HG03460 (cell line): ENCODE data around the gene FZR1.
A peak's percentile ranks its signal among the peaks of the same experiment; 100 is the strongest.
"Not testable (repeated sequence)": the region's sequence is repeated elsewhere in the genome, so short reads cannot be mapped to it uniquely, and the experiment has no call there.

Experiments
- ATAC-seq: cut with Tn5 transposase; IDR thresholded peaks from one replicate; pipeline ENCODE4 v1.9.1; 2021; ENCODE audit not compliant: unreplicated experiment

FZR1 gene

GRCh38 chr19:3544058-3544376 is 37.9 kb downstream of the FZR1 start:
- ATAC-seq = no peak

DNA sequence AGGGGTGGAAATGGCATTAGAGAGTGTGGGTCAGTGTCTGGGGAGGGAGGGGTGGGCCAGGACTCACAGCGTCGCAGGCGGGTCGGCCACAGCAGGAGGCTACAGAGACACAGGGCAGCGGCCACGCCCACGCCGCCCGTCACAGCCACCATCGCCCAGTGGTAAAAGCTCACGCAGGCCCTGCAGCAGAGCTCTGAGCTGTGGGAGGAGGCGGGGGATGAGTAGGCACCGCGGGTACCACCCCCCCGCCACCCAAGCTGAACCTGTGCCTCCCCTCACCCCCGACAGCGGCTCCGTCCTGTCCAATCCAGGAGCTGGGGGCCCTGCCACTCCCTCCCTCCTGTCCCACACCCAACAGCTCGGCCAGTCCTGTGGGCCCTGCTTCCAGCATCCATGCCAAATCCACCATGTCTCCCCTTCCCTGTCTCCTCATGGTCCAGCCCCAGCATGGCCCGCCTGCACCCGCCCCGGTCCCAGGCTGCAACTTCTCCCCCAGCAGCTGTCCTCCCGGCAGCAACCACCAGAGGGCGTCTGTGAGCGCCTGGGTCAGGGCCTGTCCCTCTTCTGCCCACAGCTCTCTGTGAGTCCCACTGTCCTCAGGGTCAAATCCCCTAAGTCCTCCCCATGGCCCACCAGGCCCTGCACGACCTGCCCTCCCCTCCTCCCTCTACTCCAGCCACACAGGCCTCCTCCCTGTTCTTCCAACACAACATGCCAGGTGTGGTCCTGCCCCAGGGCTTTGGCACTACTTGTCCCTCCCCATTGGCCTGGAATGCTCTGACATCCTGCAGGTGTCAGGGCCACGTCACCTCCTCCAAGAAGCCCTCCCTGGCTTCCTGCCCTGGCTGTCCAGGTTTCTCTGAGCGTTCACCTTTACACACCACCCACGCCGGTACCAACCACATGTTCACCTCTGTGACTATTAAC is 38.9 kb downstream of the FZR1 start:
- ATAC-seq = no peak

DNA sequence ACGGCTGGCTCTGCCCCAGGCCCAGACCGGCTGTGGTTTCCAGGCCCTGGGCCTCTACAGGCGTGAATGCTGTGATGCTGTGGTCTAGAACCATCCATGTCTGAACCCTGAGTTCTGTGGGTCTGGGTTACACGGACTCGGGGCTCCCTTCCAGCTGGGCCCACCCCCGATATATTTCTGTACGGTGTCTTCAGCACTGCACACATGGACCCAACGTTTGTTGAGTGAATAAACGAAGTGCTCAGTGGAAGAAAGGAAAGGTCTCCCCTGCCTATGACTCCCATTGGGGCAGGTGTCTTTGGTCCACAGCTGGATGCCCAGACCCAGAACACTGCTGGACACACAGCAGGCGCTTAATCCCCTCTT is 39.5 kb downstream of the FZR1 start:
- no peak for ATAC-seq

- ATAC-seq = no peak
Measured at GRCh38 chr19:3546119-3546518, 40.0 kb downstream of the FZR1 start.

GRCh38 chr19:3547301-3547731 is 41.2 kb downstream of the FZR1 start:
- no peak for ATAC-seq

DNA sequence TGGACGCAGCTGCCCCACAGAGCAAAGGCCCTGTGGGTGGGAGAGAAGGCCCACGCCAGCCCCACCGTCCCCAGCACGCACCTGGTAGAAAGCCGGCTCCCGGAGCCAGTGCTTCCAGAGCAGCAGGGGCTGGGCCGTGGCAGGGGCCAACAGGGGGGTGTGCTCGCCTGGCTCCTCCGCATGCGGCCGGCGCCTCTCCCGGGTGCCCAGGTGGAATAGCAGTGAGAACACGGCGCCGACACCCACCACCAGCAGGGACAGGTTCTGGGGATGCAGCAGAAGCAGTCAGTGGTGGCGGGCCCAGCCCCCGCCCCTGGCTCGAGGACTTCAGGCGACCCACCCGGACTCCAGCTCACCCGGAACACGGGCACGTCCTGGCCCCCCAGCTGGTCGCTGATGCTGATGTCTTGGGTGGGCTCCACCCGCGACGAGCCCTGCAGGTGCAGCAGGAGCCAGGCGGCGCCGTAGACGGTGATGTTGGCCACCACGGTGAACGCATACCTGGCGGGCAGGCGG is 41.7 kb downstream of the FZR1 start:
- ATAC-seq = no peak

DNA sequence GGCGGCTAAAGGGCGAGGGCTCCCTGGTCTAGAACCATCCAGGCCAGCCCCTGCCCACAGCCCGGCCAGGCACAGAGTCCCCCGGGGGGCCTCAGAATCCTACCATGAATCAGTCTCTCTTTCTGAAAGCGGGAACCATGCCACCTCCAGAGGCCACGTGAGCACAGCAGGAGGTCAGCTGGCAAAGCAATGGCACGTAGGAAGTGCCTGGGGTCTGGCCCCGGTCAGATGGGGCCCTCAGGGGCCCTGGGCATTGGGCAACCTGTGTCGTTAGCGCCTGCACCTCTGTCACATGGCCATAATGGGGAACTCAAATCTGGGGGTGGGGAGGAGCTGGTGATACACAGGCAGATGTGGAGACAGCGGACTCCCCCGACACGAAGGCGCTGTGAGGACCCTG is 42.5 kb downstream of the FZR1 start:
- no peak for ATAC-seq

DNA sequence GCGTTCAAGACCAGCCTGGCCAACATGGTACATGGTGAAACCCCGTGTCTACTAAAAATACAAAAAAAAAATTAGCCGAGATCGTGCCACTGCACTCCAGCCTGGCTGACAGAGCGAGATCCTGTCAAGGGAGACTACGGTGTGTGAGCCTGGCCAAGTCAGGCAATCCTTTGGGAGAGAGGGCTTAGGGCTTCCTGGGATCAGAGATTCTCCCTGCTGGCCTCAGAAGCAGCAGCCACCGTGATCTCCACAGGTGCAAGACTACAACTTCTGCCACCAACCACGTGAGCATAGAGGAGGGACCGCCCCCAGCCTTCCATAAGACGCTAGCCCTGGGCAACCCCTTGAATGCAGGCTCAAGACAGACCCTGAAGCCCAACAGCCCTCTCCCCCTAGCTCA is 43.7 kb downstream of the FZR1 start:
- no peak for ATAC-seq

DNA sequence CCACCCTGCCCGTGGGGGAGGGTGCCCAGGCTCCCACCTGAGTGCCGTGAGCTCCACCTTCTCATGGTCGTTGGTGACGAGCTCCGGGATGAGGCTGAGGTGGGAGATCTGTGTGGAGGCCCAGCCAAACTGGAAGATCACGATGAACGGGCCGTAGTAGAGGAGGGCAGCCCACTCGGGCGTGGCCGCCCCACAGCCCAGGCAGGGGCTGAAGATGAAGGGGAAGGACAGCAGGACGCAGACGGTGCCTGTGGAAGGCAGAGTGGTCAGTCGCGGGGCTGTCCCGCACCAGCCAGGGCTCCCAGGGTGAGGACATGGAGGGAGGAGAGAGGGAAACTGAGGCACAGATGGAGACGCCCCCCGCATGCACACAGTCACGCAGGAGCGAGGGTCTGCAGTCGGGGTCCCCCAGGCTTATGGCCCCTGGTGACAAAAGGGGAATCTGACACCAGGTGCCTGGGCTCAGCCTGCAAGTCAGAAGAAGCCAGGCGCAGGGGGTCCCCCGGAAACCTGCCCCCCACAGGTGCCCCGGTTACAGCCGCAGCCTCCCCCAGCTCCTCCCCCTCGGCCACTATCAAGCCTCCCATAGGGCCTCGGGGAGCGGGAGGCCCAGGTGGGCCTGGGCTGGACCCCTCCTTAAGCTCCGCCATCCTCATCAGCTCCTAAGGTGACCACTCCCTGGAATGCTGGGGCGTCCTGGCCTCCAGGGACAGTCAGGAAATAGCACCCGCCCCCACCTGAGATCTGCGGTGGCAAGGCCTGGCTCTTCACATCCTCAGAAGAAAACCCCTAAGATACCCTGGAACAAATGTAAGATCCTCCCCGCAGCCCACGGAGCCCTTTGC is 45.1 kb downstream of the FZR1 start:
- no peak for ATAC-seq

DNA sequence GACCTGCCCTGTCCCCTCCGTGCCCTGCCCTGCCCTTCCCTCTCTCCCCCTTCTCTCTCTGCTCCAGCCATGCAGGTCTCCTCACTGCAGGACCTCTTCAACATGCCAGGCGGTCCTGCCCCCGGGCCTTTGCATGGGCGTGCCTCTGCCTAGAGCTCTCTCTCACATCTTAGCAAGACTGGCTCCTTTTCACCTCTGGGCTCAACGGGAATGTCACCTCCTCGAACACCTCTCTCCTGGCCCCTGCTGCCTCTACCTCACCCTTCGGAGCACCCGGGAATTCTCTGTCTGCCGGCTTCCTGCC is 45.6 kb downstream of the FZR1 start:
- no peak for ATAC-seq

GRCh38 chr19:3554254-3555083 is 48.4 kb downstream of the FZR1 start:
- ATAC-seq = no peak

GRCh38 chr19:3555653-3556422 is 49.7 kb downstream of the FZR1 start:
- ATAC-seq = no peak

- no peak for ATAC-seq
Measured at GRCh38 chr19:3556423-3556977, 50.4 kb downstream of the FZR1 start.

- peak; percentile 31 for ATAC-seq
Measured at GRCh38 chr19:3556978-3557460, 50.9 kb downstream of the FZR1 start.

- peak; percentile 81 for ATAC-seq
Measured at GRCh38 chr19:3557461-3558248, 51.5 kb downstream of the FZR1 start, which contains the start of gene MFSD12. Gene MFSD12 (minus strand): TSS chr19:3557586. CDS start chr19:3557403, 183 bp downstream.

GRCh38 chr19:3563709-3564524 is 57.8 kb downstream of the FZR1 start:
- ATAC-seq = no peak

DNA sequence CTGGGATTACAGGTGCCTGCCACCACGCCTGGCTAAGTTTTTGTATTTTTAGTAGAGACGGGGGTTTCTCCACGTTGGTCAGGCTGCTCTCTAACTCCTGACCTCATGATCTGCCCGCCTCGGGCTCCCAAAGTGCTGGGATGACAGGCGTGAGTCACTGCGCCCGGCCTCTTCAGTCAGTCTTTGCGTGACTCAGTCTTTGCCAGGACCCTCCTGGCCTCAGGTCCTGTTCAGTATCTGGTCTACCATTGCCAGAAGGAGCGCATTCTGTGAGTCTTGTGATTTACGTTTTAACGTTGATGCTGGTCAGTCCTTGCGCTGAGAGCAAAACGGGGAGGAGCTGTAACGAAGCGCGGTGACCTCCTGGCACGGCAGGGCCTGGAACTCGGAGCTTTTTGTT is 59.0 kb downstream of the FZR1 start:
- ATAC-seq = no peak

DNA sequence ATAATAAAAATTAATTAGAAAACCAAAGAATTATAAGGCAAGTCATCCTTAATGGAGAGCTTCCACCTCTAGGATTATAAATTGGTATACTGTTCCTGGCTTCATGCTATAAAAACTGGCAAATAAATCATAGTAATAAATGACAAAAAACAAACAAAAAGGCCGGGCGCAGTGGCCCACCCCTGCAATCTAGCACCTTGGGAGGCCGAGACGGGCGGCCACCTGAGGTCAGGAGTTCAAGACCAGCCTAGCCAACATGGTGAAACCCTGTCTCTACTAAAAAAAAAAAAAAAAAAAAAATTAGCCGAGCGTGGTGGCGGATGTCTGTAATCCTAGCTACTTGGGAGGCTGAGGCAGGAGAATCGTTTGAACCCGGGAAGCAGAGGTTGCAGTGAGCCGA is 63.9 kb downstream of the FZR1 start:
- ATAC-seq = not testable (repeated sequence)
